Astrocyte of the hippocampus (primary cell): ENCODE data around the gene BET1.
"Not testable (repeated sequence)": the region's sequence is repeated elsewhere in the genome, so short reads cannot be mapped to it uniquely, and the experiment has no call there.

Experiments used
- DNase-seq: peaks from one replicate; pipeline ENCODE4 v3.0.0; 2011; ENCODE audit warnings: low read depth, low spot score

Gene BET1

GRCh38 chr7:94004024-94004951 is at the start of gene BET1:
Gene BET1, minus strand, starts transcription at chr7:94004355. Its CDS starts 139 bp downstream, at chr7:94004216.
- peak; percentile 99 for DNase-seq

- no peak for DNase-seq
Measured at GRCh38 chr7:94053532-94053931, 49.4 kb upstream of the BET1 start.

GRCh38 chr7:94052398-94053180 is 48.4 kb upstream of the BET1 start:
- peak; percentile 14 for DNase-seq

GRCh38 chr7:94050046-94050445 is 45.9 kb upstream of the BET1 start:
- DNase-seq: no peak

- no peak for DNase-seq
Measured at GRCh38 chr7:94049615-94050014, 45.5 kb upstream of the BET1 start.

- DNase-seq: no peak
Measured at GRCh38 chr7:94048755-94049154, 44.6 kb upstream of the BET1 start.

GRCh38 chr7:94047956-94048355 is 43.8 kb upstream of the BET1 start:
- DNase-seq: no peak

GRCh38 chr7:94045581-94045980 is 41.4 kb upstream of the BET1 start:
- no peak for DNase-seq

GRCh38 chr7:94044806-94045205 is 40.7 kb upstream of the BET1 start:
- DNase-seq: no peak

GRCh38 chr7:94043299-94043698 is 39.1 kb upstream of the BET1 start:
- no peak for DNase-seq

GRCh38 chr7:94042381-94042780 is 38.2 kb upstream of the BET1 start:
- no peak for DNase-seq

- peak; percentile 49 for DNase-seq
Measured at GRCh38 chr7:94041529-94041928, 37.4 kb upstream of the BET1 start.

GRCh38 chr7:94040254-94040653 is 36.1 kb upstream of the BET1 start:
- peak; percentile 22 for DNase-seq

GRCh38 chr7:94039368-94040035 is 35.3 kb upstream of the BET1 start:
- no peak for DNase-seq

- no peak for DNase-seq
Measured at GRCh38 chr7:94031865-94032264, 27.7 kb upstream of the BET1 start.

GRCh38 chr7:94030634-94031033 is 26.5 kb upstream of the BET1 start:
- no peak for DNase-seq

- no peak for DNase-seq
Measured at GRCh38 chr7:94029976-94030375, 25.8 kb upstream of the BET1 start.

GRCh38 chr7:94028768-94029167 is 24.6 kb upstream of the BET1 start:
- DNase-seq: no peak

GRCh38 chr7:94026619-94027018 is 22.5 kb upstream of the BET1 start:
- not testable (repeated sequence) for DNase-seq

- DNase-seq: no peak
Measured at GRCh38 chr7:94022550-94022949, 18.4 kb upstream of the BET1 start.

GRCh38 chr7:94016786-94017185 is 12.6 kb upstream of the BET1 start:
- no peak for DNase-seq

- no peak for DNase-seq
Measured at GRCh38 chr7:94015538-94015937, 11.4 kb upstream of the BET1 start.
